Activated CD8-positive, alpha-beta T cell treated with anti-CD3 and anti-CD28 coated beads for 36 hours (primary cell): Measurements from ENCODE around the gene USP26. TPM values are rescaled to one million over a fixed set of nuclear protein-coding genes. Genes with fewer than 3 reads are reported as not detected.
"Not testable (repeated sequence)": the region's sequence is repeated elsewhere in the genome, so short reads cannot be mapped to it uniquely, and the experiment has no call there.

Experiments used
- ATAC-seq: fragments of 200-7000 bp; cut with Tn5 transposase; one replicate; pipeline ENCODE4 v1.10.0; 2021; ENCODE audit warnings: mild to moderate bottlenecking, moderate library complexity
- CTCF ChIA-PET: fragments of 350-600 bp; sonication (Branson Sonifier 250); formaldehyde crosslinking; loops from one replicate; lab custom pipeline; 2021; ENCODE audit warnings: antibody characterized with exemption; lab: Charles Lee
- POLR2A ChIA-PET: fragments of 350-600 bp; sonication (Branson Sonifier 250); formaldehyde crosslinking; loops from one replicate; lab custom pipeline; 2021; ENCODE audit warnings: antibody characterized with exemption; lab: Charles Lee
- DNase-seq: peaks from one replicate; pipeline ENCODE4 v3.0.0-alpha.2; 2020
- H3K27ac Mint-ChIP-seq: one replicate; pipeline ENCODE4 v1.8.0; 2021; ENCODE audit warnings: mild to moderate bottlenecking, mixed read lengths
- H3K27me3 Mint-ChIP-seq: one replicate; pipeline ENCODE4 v1.8.0; 2021; ENCODE audit warnings: mixed read lengths
- H3K36me3 Mint-ChIP-seq: one replicate; pipeline ENCODE4 v1.8.0; 2021; ENCODE audit warnings: low read depth, mixed read lengths
- H3K4me1 Mint-ChIP-seq: one replicate; pipeline ENCODE4 v1.8.0; 2021; ENCODE audit warnings: low read depth, mixed read lengths
- H3K4me3 Mint-ChIP-seq: one replicate; pipeline ENCODE4 v1.8.0; 2021; ENCODE audit warnings: mild to moderate bottlenecking, moderate library complexity, mixed read lengths
- H3K9me3 Mint-ChIP-seq: one replicate; pipeline ENCODE4 v1.8.0; 2021; ENCODE audit warnings: mixed read lengths
- CTCF ChIP-seq: fragments of 200-600 bp; IDR thresholded peaks from one replicate; pipeline ENCODE4 v1.8.0; 2022; ENCODE audit warnings: antibody characterized with exemption, mild to moderate bottlenecking
- intact Hi-C: fragments of 100-400 bp; cut with micrococcal nuclease; formaldehyde crosslinking; loops from one replicate; pipeline ENCODE4 v1.10.0; 2022
- total RNA-seq, 2 experiments: library from RNA; stranded (reverse); gene quantifications; one replicate each; pipeline ENCODE4 v1.2.3, GENCODE V29; 2021

Gene USP26
- total RNA-seq, 2 experiments from 2014 or later: not detected

- POLR2A ChIA-PET: no interaction called here
- H3K27me3 Mint-ChIP-seq: no peaks in the 10 kb centered on the region
- no peak for TF ChIP-seq CTCF
Measured at GRCh38 chrX:133090236-133090809, 6.6 kb downstream of the USP26 start.

DNA sequence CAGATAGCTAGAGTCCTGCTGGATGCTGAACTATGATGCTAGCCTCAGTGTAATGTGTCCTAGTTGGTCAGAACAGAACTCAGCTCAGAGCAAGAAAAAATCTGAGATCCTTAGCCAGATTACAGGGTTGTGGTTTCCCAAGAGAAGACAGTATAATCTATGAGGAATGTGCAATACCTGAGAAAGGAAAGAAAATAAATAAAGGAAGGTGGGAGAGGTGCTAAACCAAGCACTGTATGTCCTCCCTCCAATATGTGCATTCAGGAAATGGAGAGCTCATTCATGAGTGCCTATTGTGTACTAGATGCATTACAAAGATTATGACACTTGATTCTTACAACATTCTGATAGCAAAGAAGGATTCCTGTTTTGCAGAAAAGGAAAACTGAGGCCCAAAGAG is 7.5 kb downstream of the USP26 start:
- H3K9me3 Mint-ChIP-seq: no peaks in the 10 kb centered on the region
- no peaks in the 10 kb centered on the region for H3K4me1 Mint-ChIP-seq
- no peaks in the 10 kb centered on the region for H3K27me3 Mint-ChIP-seq
- ChIA-PET POLR2A (no interaction called here), CTCF (no interaction called here)
- intact Hi-C loops: no loop called here
- ATAC-seq (no peak), DNase-seq (no peak)
- H3K4me3 Mint-ChIP-seq: no peak overlapping the region
- no peak for TF ChIP-seq CTCF
- H3K36me3 Mint-ChIP-seq: no peaks in the 10 kb centered on the region
- no peak overlapping the region for H3K27ac Mint-ChIP-seq

More at GRCh38 chrX:133090236-133090809, 6.6 kb downstream of the USP26 start:
- intact Hi-C loops: no loop called here
- DNase-seq (no peak), ATAC-seq (no peak)
- CTCF ChIA-PET: no interaction called here
- H3K4me3 Mint-ChIP-seq: no peak overlapping the region
- no peak overlapping the region for H3K27ac Mint-ChIP-seq
- H3K4me1 Mint-ChIP-seq: no peaks in the 10 kb centered on the region
- H3K36me3 Mint-ChIP-seq: no peaks in the 10 kb centered on the region
- H3K9me3 Mint-ChIP-seq: no peaks in the 10 kb centered on the region

- Mint-ChIP-seq H3K36me3 (no peaks in the 10 kb centered on the region), H3K27me3 (no peaks in the 10 kb centered on the region), H3K9me3 (no peaks in the 10 kb centered on the region), H3K27ac (no peak overlapping the region), H3K4me3 (no peak overlapping the region), H3K4me1 (peaks cover 2% of the 10 kb centered on the region)
- DNase-seq (no peak), ATAC-seq (no peak)
- CTCF ChIA-PET: no interaction called here
- no peak for TF ChIP-seq CTCF
- intact Hi-C loops: no loop called here
- POLR2A ChIA-PET: no interaction called here
Measured at GRCh38 chrX:133085785-133086184, 11.1 kb downstream of the USP26 start.

DNA sequence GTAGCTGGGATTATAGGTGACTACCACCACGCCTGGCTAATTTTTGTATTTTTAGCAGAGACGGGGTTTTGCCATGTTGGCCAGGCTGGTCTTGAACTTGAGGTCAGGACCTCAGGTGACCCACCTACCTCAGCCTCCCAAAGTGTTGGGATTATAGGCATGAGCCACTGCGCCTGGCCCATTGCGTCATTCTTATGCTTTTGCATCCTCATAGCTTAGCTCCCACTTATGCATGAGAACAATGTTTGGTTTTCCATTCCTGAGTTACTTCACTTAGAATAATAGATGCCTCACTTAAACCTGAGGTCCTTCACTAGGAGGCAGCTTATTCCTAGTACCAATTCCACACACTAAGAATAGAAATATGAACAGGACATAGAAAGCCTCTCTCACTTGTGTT is 11.9 kb downstream of the USP26 start:
- H3K27me3 Mint-ChIP-seq, POLR2A ChIA-PET, H3K9me3 Mint-ChIP-seq, CTCF ChIA-PET, DNase-seq, H3K4me3 Mint-ChIP-seq, H3K36me3 Mint-ChIP-seq, H3K27ac Mint-ChIP-seq, H3K4me1 Mint-ChIP-seq, intact Hi-C loops, ATAC-seq: not testable (repeated sequence)

DNA sequence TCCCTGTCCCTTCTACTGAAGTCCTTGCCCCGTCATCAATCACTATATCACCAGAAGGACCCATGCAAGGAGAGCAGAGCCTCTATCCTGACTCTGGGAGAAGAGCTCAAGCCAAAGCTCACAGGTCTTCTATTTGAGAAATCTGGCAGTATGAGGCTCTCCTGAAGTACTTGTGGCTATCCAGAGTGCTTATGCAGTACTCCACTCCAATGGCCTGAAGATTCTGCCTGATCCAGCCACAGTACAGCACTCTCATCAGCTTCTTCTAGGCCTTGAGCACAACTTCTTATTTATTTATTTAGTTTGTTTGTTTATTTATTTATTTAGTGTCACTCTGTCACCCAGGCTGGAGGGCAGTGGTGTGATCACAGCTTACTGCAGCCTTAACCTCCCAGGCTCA is 13.0 kb downstream of the USP26 start:
- no peak for DNase-seq
- H3K27ac Mint-ChIP-seq: no peak overlapping the region
- intact Hi-C loops: no loop called here
- ATAC-seq: no peak
- H3K4me3 Mint-ChIP-seq: no peak overlapping the region
- ChIA-PET CTCF (no interaction called here), POLR2A (no interaction called here)
- H3K36me3 Mint-ChIP-seq: no peaks in the 10 kb centered on the region
- no peaks in the 10 kb centered on the region for H3K27me3 Mint-ChIP-seq
- H3K4me1 Mint-ChIP-seq: peaks cover 2% of the 10 kb centered on the region
- no peaks in the 10 kb centered on the region for H3K9me3 Mint-ChIP-seq
- no peak for TF ChIP-seq CTCF

DNA sequence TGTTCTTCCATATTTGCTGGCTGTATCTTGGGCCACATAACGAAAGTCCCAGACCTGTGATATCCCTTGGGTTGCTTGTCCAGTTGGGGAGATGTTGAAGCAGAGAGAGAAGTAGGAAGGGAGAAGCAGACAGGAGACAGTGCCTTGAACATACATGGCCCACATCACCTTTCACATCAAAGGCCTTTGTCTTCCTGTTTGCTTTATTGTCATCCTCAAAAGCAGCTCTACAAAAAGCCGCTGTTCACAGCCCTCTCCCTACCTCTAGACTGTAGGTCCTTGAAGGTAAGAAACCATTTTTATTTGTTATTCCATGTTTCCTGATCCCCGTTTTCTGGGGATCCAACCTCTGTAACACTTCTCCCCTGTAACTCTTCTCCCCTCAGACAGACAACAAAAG is 14.9 kb downstream of the USP26 start:
- H3K27ac Mint-ChIP-seq: no peak overlapping the region
- CTCF ChIA-PET: no interaction called here
- DNase-seq (no peak), ATAC-seq (no peak)
- H3K4me3 Mint-ChIP-seq: no peak overlapping the region
- TF ChIP-seq CTCF: no peak
- H3K4me1 Mint-ChIP-seq: peaks cover 2% of the 10 kb centered on the region
- peaks cover 2% of the 10 kb centered on the region for H3K9me3 Mint-ChIP-seq
- no peaks in the 10 kb centered on the region for H3K36me3 Mint-ChIP-seq
- no peaks in the 10 kb centered on the region for H3K27me3 Mint-ChIP-seq
- POLR2A ChIA-PET: no interaction called here
- intact Hi-C loops: no loop called here

DNA sequence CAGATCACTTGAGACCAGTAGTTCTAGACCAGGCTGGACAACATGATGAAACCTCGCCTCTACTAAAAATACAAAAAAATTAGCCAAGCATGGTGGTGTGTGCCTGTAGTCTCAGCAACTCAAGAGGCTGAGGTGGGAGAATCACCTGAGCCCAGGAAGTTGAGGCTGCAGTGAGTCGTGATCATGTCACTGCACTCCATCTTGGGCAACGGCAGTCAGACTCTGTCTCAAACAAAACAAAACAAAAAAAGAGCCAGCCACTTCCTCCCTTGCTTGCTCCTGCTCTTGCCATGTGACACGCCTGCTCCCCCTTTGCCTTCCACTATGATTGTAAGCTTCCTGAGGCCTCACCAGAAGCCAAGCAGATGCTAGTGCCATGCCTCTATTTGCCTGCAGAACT is 19.1 kb downstream of the USP26 start:
- H3K36me3 Mint-ChIP-seq, intact Hi-C loops, ATAC-seq, POLR2A ChIA-PET, H3K27ac Mint-ChIP-seq, CTCF ChIA-PET, H3K4me1 Mint-ChIP-seq, H3K27me3 Mint-ChIP-seq, H3K9me3 Mint-ChIP-seq, H3K4me3 Mint-ChIP-seq, DNase-seq: not testable (repeated sequence)
